ENCODE results near the gene SEC14L1.
A peak's percentile ranks its signal among the peaks of the same experiment; 100 is the strongest.
"Not testable (repeated sequence)": the region's sequence is repeated elsewhere in the genome, so short reads cannot be mapped to it uniquely, and the experiment has no call there.

The SEC14L1 gene

DNA sequence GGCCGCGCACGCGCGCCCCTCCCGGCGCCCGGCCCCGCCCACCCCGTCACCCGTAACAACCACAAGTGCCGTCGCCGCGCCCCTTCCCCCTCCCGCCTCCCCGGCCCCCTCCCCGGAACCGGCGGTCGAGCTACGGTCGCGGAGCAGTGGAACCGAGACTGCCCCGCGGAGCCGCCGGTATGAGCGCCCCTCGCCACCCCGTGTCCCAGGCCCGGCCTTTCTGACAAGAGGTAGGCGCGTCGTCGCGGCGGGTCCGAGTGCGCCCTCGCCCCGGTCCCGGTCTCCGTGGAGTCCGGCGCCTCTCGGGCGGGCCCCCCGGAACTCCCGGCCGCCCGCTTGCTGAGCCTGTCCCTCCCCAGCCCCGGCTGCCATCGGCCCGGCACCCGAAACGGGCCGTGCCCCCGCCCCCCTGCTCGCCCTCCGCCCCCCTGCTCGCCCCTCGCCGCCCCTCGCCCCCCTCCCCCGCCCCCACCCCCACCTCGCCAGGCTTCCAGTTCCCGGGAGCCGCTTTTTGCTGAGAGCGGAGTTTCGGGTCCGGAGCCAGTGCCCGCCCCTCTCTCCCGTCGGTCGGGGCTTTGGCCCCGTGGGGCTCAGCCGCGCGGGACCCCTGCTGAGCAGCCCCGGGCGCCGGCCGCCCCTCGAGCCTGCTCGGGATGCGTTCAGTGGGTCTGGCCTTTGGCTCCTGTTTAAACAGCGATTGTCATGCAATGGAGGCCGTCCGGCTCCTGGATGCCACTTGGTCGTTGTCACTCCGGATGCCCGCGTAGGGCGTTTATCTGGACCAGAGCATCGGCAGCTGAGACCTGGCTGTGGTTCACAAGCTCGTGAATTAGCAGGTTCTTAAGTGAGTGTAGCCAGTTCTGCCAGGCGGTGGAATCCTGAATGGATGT, at the start of gene SEC14L1:
Gene SEC14L1 (plus strand): TSS at position 92 of the 890 bp plus-strand sequence. CDS start 2,628 bp downstream, outside the sequence.
- peak in 4 of 6 experiments; percentile 20 to 32 (median 23) for DNase-seq

- no peak for DNase-seq
Observed at GRCh38 chr17:77092025-77092424, 48.7 kb upstream of the SEC14L1 start.

DNA sequence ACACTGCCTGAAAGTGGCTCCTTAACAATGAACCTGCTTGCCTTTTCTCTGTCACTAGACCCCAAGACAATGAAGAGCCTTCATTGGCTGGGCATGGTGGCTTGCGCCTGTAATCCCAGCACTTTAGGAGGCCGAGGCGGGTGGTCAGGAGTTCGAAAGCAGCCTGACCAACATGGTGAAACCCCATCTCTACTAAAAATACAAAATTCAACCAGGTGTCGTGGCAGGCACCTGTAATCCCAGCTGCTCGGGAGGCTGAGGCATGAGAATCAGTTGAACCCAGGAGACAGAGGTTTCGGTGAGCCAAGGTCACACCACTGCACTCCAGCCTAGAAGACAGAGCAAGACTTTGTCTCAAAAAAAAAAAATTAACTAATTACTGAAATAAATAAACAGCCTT, 45.3 kb upstream of the SEC14L1 start:
- DNase-seq: no peak

- peak in 3 of 6 experiments; percentile 22 to 32 (median 30) for DNase-seq
Observed at GRCh38 chr17:77096570-77097214, 44.1 kb upstream of the SEC14L1 start.

GRCh38 chr17:77097631-77098180, 43.1 kb upstream of the SEC14L1 start:
- no peak for DNase-seq

DNA sequence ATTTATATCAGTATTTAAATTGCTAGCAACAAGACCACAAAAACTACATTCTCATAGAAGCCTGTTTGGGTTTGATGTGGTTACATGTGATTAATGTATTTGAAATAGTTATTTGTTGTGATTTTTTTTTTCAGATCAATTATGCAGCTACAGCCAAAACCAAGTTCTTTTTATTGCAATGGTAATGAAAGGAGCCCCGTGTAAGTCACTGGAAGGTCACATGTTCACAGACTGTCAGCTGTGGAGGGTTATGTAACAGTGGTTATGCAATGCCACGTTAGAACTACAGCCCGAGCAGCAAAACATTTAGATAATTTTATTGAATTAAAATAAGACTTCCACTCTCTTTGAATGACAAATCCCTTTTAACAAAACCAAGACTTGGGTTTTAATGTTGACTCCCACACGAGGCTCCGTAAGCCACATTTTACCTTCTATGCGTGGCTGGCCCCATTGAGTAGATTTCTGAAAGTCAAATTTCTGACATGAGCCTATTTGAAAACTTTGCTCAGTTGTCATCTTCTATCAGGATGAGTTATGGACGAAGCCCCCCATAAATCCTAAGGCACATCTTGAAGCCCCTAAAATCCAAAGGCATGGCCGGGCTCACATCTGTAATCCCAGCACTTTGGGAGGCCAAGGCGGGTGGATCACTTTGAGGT, 41.8 kb upstream of the SEC14L1 start:
- peak in 5 of 6 experiments; percentile 26 to 75 (median 64) for DNase-seq

DNA sequence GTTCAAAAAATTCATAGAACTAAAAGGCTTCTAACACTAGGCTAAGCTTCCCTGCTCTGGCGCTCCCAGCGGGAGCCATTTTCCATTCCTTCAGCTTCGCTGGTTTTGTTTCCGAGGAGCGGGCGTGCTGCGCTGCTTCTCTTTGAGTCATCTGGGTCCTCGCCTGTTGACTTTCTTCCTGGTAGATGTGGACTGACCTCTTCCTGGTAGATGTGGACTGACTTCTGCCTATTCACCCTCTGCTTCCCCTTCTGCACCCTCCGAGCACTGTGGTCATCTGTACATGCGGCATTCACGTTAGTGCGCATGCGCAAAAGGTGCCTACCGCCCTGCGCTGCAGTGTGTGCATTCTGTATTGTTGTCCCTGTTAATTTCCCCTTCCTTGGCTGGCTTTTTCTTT, 40.8 kb upstream of the SEC14L1 start:
- no peak for DNase-seq

DNA sequence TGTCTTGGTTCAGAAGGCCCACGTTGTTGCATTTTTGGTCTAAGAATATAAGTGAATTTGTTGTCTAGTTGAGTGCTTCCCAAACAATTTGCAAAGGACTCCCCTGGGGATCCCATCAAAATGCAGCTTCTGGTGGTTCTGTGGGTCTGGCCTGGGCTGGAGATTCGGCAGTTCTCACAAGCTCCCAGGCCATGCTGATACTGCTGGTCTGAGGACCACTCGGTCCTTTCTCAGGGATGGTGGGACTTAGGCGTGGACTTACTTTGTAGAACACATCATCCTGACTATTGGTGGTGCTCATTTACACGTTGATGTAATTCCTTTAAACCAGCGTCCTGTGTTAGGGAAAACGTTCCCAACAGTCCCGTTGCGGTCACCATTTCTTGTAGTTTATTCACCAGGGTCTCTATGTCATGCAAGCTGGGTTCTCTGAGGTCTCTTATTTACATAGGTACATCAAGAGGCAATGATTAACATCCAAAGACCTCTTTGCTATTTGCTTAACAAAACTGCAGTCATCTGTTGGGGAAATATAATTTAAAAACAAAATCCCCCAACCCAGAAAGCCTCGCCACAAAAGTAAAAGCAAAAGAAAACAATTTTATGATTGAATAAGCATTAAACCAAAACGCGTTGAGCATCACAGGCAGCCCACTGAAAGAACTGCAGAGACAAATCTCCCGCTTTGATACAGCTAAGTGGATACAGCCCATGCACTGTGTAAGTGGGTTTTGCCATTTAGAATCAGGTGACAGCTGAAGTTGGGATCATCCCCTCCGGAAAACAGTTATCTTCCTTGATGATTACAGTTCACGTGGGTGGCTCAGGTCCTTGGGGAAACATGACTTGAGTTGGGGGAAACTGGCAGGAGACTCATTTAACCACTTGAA, 39.0 kb upstream of the SEC14L1 start:
- DNase-seq: no peak

- DNase-seq: not testable (repeated sequence)
Observed at GRCh38 chr17:77102411-77103134, 38.2 kb upstream of the SEC14L1 start.

DNA sequence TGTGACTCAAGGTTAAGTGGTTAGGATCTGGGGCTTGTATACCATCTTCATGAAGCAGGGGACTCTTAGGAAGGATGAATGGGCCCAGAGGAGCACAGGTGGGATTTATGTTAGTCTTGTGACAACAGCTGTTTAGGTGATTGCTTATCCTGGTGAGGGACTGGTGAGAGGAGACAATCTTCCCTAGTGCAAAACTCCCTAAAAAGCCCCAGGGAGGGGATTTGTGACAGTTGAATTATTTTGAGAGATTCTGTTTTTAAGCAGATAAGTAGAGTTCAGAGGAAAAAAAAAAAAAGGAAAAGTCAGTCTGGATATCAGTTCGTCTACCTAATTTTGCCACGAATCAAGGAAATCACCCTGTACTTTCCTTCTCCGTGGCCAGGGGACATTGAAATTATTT, 35.1 kb upstream of the SEC14L1 start:
- no peak for DNase-seq

GRCh38 chr17:77106874-77107358, 33.9 kb upstream of the SEC14L1 start:
- no peak for DNase-seq

- no peak for DNase-seq
Observed at GRCh38 chr17:77107506-77108433, 33.0 kb upstream of the SEC14L1 start.

DNA sequence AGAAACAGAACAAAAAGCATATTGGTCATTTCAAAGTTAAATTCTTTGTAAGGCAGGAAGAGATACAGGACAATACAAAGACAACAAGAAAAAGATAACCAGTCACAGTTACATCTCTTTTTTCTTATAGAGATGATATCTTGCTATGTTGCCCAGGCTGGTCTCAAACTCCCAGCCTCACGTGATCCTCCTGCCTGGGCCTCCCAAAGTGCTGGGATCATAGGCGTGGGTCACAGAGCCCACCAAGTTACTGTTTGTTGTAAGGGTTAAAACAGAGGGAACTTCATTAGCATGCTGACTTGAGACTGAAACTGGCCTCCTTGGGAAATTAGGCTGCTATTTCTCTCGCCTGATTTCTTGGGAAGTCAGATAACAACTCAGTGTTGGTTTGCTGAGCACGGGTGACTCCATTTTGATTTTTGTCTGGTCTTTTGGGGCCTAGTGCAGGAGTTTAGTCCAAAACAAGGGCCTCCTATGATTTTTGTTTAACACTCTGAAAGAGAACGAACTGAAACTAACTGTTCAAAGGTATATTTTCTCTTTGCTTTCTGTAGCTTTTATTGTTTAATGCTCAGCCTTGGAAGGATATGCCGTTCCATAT, 31.5 kb upstream of the SEC14L1 start:
- DNase-seq: no peak

DNA sequence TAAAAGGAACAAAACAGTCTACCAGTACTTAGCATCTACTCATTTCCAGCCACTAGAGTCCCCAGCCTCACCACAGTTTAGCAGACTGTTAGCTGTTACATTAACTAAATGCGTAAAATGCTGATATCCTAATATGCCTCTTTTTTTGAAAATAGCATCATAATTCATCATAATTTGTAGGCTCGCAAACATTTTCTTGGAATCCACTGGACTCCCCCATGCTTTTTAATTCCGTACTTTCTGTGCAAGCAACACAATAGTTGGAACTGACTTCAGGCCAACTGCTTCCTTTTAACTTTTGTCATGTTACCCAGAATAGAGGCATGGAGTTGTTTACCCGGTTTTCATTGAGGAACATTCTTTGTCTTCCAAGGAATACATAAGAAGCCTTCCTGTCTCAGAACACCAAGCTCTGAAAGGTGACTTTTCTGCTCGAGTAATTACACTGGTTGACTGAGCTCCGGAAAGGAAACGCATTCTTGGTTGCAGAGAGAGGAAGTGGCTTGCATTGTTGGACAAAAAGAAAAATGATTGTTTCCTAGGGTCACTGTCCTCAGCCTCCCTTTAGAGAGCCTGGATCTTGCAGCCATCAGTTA, 30.9 kb upstream of the SEC14L1 start:
- no peak for DNase-seq

DNA sequence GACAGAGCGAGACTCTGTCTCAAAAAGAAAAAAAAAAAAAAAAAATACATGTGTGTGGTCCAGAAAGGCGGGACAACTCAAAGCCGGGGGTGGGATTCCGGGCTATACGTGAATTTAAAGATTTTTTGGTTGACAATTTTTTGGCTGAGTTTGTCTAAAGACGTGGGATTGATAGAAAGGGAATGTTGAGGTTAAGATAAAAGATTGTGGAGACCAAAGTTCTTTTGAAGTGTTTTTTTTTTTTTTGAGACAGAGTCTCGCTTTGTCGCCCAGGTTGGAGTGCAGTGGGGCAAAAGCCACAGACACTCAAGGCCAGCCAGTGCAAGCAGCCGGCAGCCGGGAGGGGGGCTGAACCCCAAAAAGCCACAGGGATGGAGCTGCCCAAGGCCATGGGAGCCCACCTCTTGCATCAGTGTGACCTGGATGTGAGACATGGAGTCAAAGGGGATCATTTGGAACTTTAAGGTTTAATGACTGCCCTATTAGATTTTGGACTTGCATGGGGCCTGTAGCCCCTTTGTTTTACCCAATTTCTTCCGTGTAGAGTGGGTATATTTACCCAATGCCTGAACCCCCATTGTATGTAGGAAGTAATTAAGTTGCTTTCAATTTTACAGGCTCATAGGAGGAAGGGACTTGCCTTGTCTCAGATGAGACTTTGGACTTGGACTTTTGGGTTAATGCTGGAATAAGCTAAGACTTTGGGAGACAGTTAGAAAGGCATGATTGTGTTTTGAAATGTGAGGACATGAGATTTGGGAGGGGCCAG, 29.4 kb upstream of the SEC14L1 start:
- DNase-seq: not testable (repeated sequence)

- DNase-seq: no peak
Observed at GRCh38 chr17:77111934-77112296, 28.9 kb upstream of the SEC14L1 start.

DNA sequence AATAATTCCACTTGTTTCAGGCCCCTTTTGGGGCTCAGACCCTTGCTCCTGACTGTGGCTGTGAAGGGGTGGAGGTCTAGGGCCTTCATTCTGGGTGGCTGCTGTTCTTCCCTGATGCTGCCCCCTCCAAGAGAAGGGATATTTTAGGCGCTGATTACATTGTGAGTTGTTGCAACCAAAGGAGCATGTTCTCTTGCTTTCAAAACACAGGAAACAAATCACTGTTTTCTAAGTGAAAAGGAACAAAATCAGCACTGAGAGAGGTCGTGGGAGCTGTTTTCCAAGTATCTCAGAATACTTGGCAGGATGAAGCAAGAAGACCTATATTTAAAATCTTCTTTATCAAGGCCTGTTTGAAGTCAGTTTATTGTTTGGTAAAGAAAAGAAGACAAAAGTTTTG, 25.3 kb upstream of the SEC14L1 start:
- DNase-seq: no peak

GRCh38 chr17:77115947-77116346, 24.8 kb upstream of the SEC14L1 start:
- DNase-seq: no peak

All from stimulated activated naive CD4-positive, alpha-beta T cell (primary cell).